Adrenal gland (tissue), 5 donors: ENCODE measurements around the gene SUN2.

Source experiments
- CTCF ChIP-seq, 6 experiments: fragments of 450-650 bp in 4 of 6; fragments of 200-600 bp in 2 of 6; sonication (generic) in 1 of 6; IDR thresholded peaks; 1 replicate in 5 of 6; 2 replicates in 1 of 6; pipeline versions ENCODE4 v1.5.1 to v1.8.0; 2016 to 2021; ENCODE audit warnings: antibody characterized with exemption in 6 of 6, mild to moderate bottlenecking in 2 of 6, moderate library complexity in 1 of 6
- POLR2A ChIP-seq, 2 donors: fragments of 450-650 bp; IDR thresholded peaks; one replicate each; pipeline ENCODE4 v1.6.1; 2017; ENCODE audit warnings: antibody characterized with exemption in 2 of 2, mild to moderate bottlenecking in 2 of 2, moderate library complexity in 1 of 2
- donor health status: DM: no; HTN: no; CAD: no.

- no peak for TF ChIP-seq CTCF (IDR thresholded peaks at IDR 0.05)
- no peak for TF ChIP-seq POLR2A (IDR thresholded peaks at IDR 0.05)
These were observed 18.8 kb upstream of the SUN2 start for GRCh38 chr22:38774496-38775166.
